CD14-positive monocyte (primary cell): ENCODE data around the gene DUSP1. TPM values are rescaled to one million over a fixed set of nuclear protein-coding genes. Genes with fewer than 3 reads are reported as not detected.
A peak's percentile ranks its signal among the peaks of the same experiment; 100 is the strongest.

ENCODE experiments used
- DNase-seq, 3 donors: peaks; one replicate each; pipeline ENCODE4 v3.0.0-alpha.2; 2011 to 2022
- H2AFZ ChIP-seq: 2 replicates; pipeline ENCODE4 v1.6.0; 2012; ENCODE audit warnings: mild to moderate bottlenecking, low read depth, low read length, inconsistent platforms; ENCODE audit not compliant: insufficient read depth, poor library complexity, severe bottlenecking
- H3K27ac ChIP-seq, 2 donors: 1 replicate in 1 of 2; 2 replicates in 1 of 2; pipeline ENCODE4 v1.5.1; 2012 to 2013; ENCODE audit warnings: low read length in 2 of 2, control low read depth in 1 of 2, inconsistent platforms in 1 of 2, low read depth in 1 of 2, mild to moderate bottlenecking in 1 of 2
- H3K27me3 ChIP-seq, 2 donors: one replicate each; pipeline versions ENCODE4 v1.6.0 to v1.6.1; 2011 to 2013; ENCODE audit warnings: low read length in 2 of 2; ENCODE audit not compliant: control insufficient read depth in 2 of 2, insufficient read depth in 2 of 2
- H3K36me3 ChIP-seq, 2 donors: replicated peaks in 1 of 2; 1 replicate in 1 of 2; 2 replicates in 1 of 2; pipeline versions ENCODE4 v1.5.1 to v1.6.1; 2012 to 2013; ENCODE audit warnings: low read length in 2 of 2, control low read depth in 1 of 2, inconsistent platforms in 1 of 2, mild to moderate bottlenecking in 1 of 2; ENCODE audit not compliant: insufficient read depth in 2 of 2, control insufficient read depth in 1 of 2
- H3K4me1 ChIP-seq, 2 donors: 1 replicate in 1 of 2; 2 replicates in 1 of 2; pipeline versions ENCODE4 v1.5.1 to v1.6.1; 2012 to 2013; ENCODE audit warnings: low read length in 2 of 2, control low read depth in 1 of 2, inconsistent platforms in 1 of 2, mild to moderate bottlenecking in 1 of 2, moderate library complexity in 1 of 2; ENCODE audit not compliant: insufficient read depth in 2 of 2, control insufficient read depth in 1 of 2
- H3K4me2 ChIP-seq: replicated peaks from 2 replicates; pipeline ENCODE3; 2012; ENCODE audit warnings: low read length, moderate library complexity, mild to moderate bottlenecking; ENCODE audit not compliant: poor library complexity, severe bottlenecking; ENCODE audit errors: extremely low read depth
- H3K4me3 ChIP-seq, 3 experiments: fragments of 200-600 bp in 1 of 3; sonication (generic) in 1 of 3; replicated peaks in 1 of 3; 1 replicate in 2 of 3; 2 replicates in 1 of 3; pipeline ENCODE4 v1.5.1; 2011 to 2013; ENCODE audit warnings: low read length in 3 of 3, mild to moderate bottlenecking in 3 of 3, control low read depth in 2 of 3, low read depth in 2 of 3, inconsistent platforms in 1 of 3, moderate library complexity in 1 of 3
- H3K79me2 ChIP-seq: 2 replicates; pipeline ENCODE4 v1.6.0; 2012; ENCODE audit warnings: mild to moderate bottlenecking, control low read depth, inconsistent platforms, low read length, moderate library complexity; ENCODE audit not compliant: insufficient read depth
- H3K9ac ChIP-seq: 2 replicates; pipeline ENCODE4 v1.6.0; 2017; ENCODE audit warnings: low read length, mild to moderate bottlenecking; ENCODE audit not compliant: insufficient read depth, poor library complexity, severe bottlenecking
- H3K9me3 ChIP-seq, 2 donors: replicated peaks in 1 of 2; 1 replicate in 1 of 2; 2 replicates in 1 of 2; pipeline versions ENCODE4 v1.5.1 to v1.6.1; 2012 to 2013; ENCODE audit warnings: low read length in 2 of 2, control low read depth in 1 of 2; ENCODE audit not compliant: control insufficient read depth in 1 of 2, insufficient read depth in 1 of 2
- H4K20me1 ChIP-seq: 2 replicates; pipeline ENCODE4 v1.6.0; 2012; ENCODE audit warnings: mild to moderate bottlenecking, low read length, control low read depth, moderate library complexity; ENCODE audit not compliant: insufficient read depth
- H3K27ac Mint-ChIP-seq, 7 donors: one replicate each; pipeline ENCODE4 v1.8.0; 2020; ENCODE audit warnings: mild to moderate bottlenecking in 7 of 7, mixed read lengths in 7 of 7, moderate library complexity in 6 of 7, inconsistent platforms in 2 of 7
- H3K27me3 Mint-ChIP-seq, 3 donors: one replicate each; pipeline ENCODE4 v1.8.0; 2021 to 2022; ENCODE audit warnings: low read depth in 3 of 3, mild to moderate bottlenecking in 3 of 3, mixed read lengths in 3 of 3, moderate library complexity in 3 of 3, inconsistent platforms in 1 of 3
- H3K36me3 Mint-ChIP-seq, 2 donors: one replicate each; pipeline ENCODE4 v1.8.0; 2020; ENCODE audit warnings: mixed read lengths in 2 of 2, inconsistent platforms in 1 of 2, mild to moderate bottlenecking in 1 of 2
- H3K4me1 Mint-ChIP-seq: one replicate; pipeline ENCODE4 v1.8.0; 2020; ENCODE audit warnings: mild to moderate bottlenecking, mixed read lengths
- H3K4me3 Mint-ChIP-seq, 2 donors: one replicate each; pipeline ENCODE4 v1.8.0; 2020; ENCODE audit warnings: mild to moderate bottlenecking in 2 of 2, mixed read lengths in 2 of 2, moderate library complexity in 1 of 2
- H3K9me3 Mint-ChIP-seq, 7 donors: one replicate each; pipeline ENCODE4 v1.8.0; 2020 to 2022; ENCODE audit warnings: mixed read lengths in 7 of 7, mild to moderate bottlenecking in 6 of 7, moderate library complexity in 6 of 7, inconsistent platforms in 2 of 7
- WGBS: methylation state at CpG from one replicate; pipeline ENCODE4 v1.1.5; 2013; ENCODE audit warnings: missing lambda C conversion rate; ENCODE audit not compliant: insufficient coverage; 5-methylcytosine and 5-hydroxymethylcytosine counted together
- intact Hi-C, 2 donors: fragments of 100-400 bp; cut with micrococcal nuclease; formaldehyde crosslinking; loops; one replicate each; pipeline versions ENCODE4 v1.15.0 to v1.15.1; 2023
- polyA plus RNA-seq, 3 donors: library from polyadenylated mRNA; depleted of rRNA in 1 of 3; unstranded in 2 of 3; stranded (reverse) in 1 of 3; fragments of 300-500 nt in 2 of 3; fragments of >200 nt in 1 of 3; fragmentation: Illumina TruSeq in 2 of 3; gene quantifications; 1 replicate in 2 of 3; 2 replicates in 1 of 3; pipeline ENCODE4 v1.2.3, GENCODE V29; 2012 to 2021
- TF ChIP-seq, protein P1 (sequence below): fragments of 200-600 bp; IDR thresholded peaks from one replicate; pipeline ENCODE4 v1.8.0; 2022; ENCODE audit warnings: antibody characterized with exemption, mild to moderate bottlenecking

DUSP1 gene
- polyA plus RNA-seq, 3 donors: 1,963 to 4,884 (median 3,954) TPM

DNA sequence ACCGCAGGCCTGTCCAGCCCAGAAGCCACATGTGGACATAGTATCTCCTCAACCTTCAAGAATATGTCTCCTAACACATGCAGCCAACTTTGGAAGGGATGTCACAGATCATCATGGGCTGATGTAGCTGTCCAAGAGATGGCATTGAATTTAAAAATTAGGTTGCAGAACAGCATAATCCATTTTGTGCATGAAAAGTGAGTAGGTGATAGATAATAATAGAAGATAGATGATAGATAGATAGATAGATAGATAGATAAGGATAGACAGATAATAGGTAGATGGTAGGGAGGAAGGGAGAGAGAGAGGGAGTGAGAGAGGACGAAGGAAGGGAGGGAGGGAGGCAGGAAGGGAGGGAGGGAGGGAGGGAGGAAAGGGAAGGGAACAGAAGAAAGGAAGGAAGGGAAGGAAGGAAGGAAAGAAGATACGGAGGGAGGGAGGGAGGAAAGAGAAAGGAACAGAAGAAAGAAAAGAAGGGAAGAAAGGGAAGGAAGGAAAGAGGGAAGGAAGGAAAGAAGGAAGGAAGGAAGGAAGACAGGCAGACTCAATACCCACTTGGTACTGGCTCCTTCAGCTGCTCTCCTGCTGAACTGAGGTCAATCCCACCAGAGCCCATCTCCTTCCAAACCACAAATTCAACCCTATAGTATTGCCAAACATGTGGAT is 34.2 kb upstream of the DUSP1 start:
- Histone ChIP-seq H3K4me1 (peaks cover 40 to 43% of the 10 kb centered on the region in 2 donors), H2AFZ (no peak overlapping the region), H3K79me2 (no peaks in the 10 kb centered on the region), H3K27ac (peak overlapping the region in 1 of 2 donors; percentile 82), H3K4me3 (no peak overlapping the region), H3K9me3 (no peaks in the 10 kb centered on the region), H3K27me3 (no peaks in the 10 kb centered on the region), H4K20me1 (no peaks in the 10 kb centered on the region), H3K36me3 (no peaks in the 10 kb centered on the region), H3K4me2 (no peak overlapping the region), H3K9ac (no peak overlapping the region)
- TF ChIP-seq, protein P1, sequence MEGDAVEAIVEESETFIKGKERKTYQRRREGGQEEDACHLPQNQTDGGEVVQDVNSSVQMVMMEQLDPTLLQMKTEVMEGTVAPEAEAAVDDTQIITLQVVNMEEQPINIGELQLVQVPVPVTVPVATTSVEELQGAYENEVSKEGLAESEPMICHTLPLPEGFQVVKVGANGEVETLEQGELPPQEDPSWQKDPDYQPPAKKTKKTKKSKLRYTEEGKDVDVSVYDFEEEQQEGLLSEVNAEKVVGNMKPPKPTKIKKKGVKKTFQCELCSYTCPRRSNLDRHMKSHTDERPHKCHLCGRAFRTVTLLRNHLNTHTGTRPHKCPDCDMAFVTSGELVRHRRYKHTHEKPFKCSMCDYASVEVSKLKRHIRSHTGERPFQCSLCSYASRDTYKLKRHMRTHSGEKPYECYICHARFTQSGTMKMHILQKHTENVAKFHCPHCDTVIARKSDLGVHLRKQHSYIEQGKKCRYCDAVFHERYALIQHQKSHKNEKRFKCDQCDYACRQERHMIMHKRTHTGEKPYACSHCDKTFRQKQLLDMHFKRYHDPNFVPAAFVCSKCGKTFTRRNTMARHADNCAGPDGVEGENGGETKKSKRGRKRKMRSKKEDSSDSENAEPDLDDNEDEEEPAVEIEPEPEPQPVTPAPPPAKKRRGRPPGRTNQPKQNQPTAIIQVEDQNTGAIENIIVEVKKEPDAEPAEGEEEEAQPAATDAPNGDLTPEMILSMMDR: no peak
- whole genome bisulfite sequencing: 29% methylated on average over 2 of the region's 3 CpGs
- Mint-ChIP-seq H3K27ac (peak overlapping the region; percentile 38 to 99 (median 84)), H3K27me3 (peaks cover 0 to 11% (median 0%) of the 10 kb centered on the region in 3 donors), H3K9me3 (peaks cover 0 to 5% (median 0%) of the 10 kb centered on the region in 7 donors), H3K4me1 (peaks cover 57% of the 10 kb centered on the region), H3K36me3 (peaks cover 7 to 10% of the 10 kb centered on the region in 2 donors), H3K4me3 (no peak overlapping the region)
- DNase-seq: peak in 1 of 3 donors; percentile 4
- intact Hi-C loops: no loop called here

DNA sequence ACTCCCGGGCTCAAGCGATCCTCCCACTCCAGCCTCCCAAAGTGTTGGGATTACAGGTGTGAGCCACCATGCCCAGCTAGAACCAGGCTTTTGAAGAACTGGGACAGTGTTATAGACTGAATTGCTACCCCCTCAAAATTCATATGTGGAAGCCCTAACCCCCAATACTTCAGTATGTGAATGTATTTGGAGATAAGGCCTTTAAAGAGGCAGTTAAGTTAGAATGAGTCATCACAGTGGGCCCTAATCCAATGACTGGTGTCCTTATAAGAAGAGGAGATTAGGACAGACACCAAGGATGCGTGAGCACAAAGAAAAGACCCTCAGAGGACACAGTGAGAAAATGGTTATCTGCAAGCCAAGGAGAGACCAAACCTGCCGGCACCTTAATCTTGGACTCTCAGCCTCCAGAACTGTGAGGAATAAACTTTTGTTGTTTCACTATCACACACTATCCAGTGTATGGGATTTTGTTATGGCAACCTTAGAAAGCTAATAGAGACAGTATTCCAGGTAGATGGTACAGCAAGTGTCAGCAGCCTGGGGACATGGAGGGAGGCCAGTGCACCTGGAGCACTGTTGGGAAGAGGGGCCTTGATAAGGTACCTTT is 31.7 kb upstream of the DUSP1 start:
- Mint-ChIP-seq H3K4me1 (peaks cover 74% of the 10 kb centered on the region), H3K27me3 (peaks cover 0 to 15% (median 0%) of the 10 kb centered on the region in 3 donors), H3K4me3 (no peak overlapping the region), H3K9me3 (peaks cover 0 to 2% (median 0%) of the 10 kb centered on the region in 7 donors), H3K27ac (peak overlapping the region in 5 of 7 donors; percentile 26 to 100 (median 78)), H3K36me3 (peaks cover 12 to 18% of the 10 kb centered on the region in 2 donors)
- no peaks in the 10 kb centered on the region for H4K20me1 ChIP-seq
- no peak overlapping the region for H3K9ac ChIP-seq
- no peaks in the 10 kb centered on the region for H3K79me2 ChIP-seq
- H3K4me3 ChIP-seq: no peak overlapping the region
- 100% methylated on average over 1 of the region's 4 CpGs for WGBS
- H3K27ac ChIP-seq: peak overlapping the region in 1 of 2 donors; percentile 99
- no peaks in the 10 kb centered on the region for H3K9me3 ChIP-seq
- H3K36me3 ChIP-seq: no peaks in the 10 kb centered on the region
- TF ChIP-seq, protein P1: no peak
- intact Hi-C loops: no loop called here
- no peaks in the 10 kb centered on the region for H3K27me3 ChIP-seq
- H3K4me2 ChIP-seq: no peak overlapping the region
- peak in 2 of 3 donors; percentile 36 to 58 for DNase-seq
- H2AFZ ChIP-seq: no peak overlapping the region
- H3K4me1 ChIP-seq: peaks cover 61 to 62% of the 10 kb centered on the region in 2 donors
